NCI-H2227 (cell line): Measurements from ENCODE around the gene NPAS2.

Experiments
- DNase-seq: peaks from one replicate; lab custom pipeline; 2025; ENCODE audit not compliant: unreplicated experiment; lab: John Stamatoyannopoulos, UW

NPAS2 gene

GRCh38 chr2:101004620-101005325, 184.8 kb downstream of the NPAS2 start:
- DNase-seq, result no peak

- DNase-seq, result no peak
Observed at GRCh38 chr2:101006065-101006715, 186.3 kb downstream of the NPAS2 start.

- DNase-seq, result no peak
Observed at GRCh38 chr2:101007415-101008345, 187.7 kb downstream of the NPAS2 start.

- DNase-seq, result no peak
Observed at GRCh38 chr2:101011152-101011551, 191.2 kb downstream of the NPAS2 start.

- DNase-seq, result no peak
Observed at GRCh38 chr2:101012054-101012705, 192.2 kb downstream of the NPAS2 start.

GRCh38 chr2:101012706-101013181, 192.8 kb downstream of the NPAS2 start:
- DNase-seq, result peak; percentile 70

GRCh38 chr2:101014264-101014857, 194.4 kb downstream of the NPAS2 start:
- DNase-seq, result no peak

GRCh38 chr2:101017371-101017770, 197.4 kb downstream of the NPAS2 start:
- no peak for DNase-seq

GRCh38 chr2:101018934-101019333, 199.0 kb downstream of the NPAS2 start:
- no peak for DNase-seq

GRCh38 chr2:101022221-101022620, 202.3 kb downstream of the NPAS2 start:
- DNase-seq, result no peak

GRCh38 chr2:101023327-101024107, 203.6 kb downstream of the NPAS2 start:
- DNase-seq, result no peak

- DNase-seq, result no peak
Observed at GRCh38 chr2:101025561-101025960, 205.6 kb downstream of the NPAS2 start.

- no peak for DNase-seq
Observed at GRCh38 chr2:101026253-101026701, 206.3 kb downstream of the NPAS2 start.

GRCh38 chr2:101026923-101027469, 207.1 kb downstream of the NPAS2 start:
- no peak for DNase-seq

GRCh38 chr2:101027852-101028251, 207.9 kb downstream of the NPAS2 start:
- DNase-seq, result no peak

- DNase-seq, result no peak
Observed at GRCh38 chr2:101030866-101031554, 211.1 kb downstream of the NPAS2 start.

- no peak for DNase-seq
Observed at GRCh38 chr2:101032084-101032776, 212.3 kb downstream of the NPAS2 start.

GRCh38 chr2:101036562-101036961, 216.6 kb downstream of the NPAS2 start:
- DNase-seq, result no peak
